HPDE6-E6E7 (cell line): ENCODE results near the gene CACNA1H.
"Not testable (repeated sequence)": the region's sequence is repeated elsewhere in the genome, so short reads cannot be mapped to it uniquely, and the experiment has no call there.

Experiments used
- DNase-seq: peaks from one replicate; pipeline ENCODE4 v3.0.0; 2011; ENCODE audit warnings: missing footprints; ENCODE audit errors: extremely low spot score

The CACNA1H gene

DNA sequence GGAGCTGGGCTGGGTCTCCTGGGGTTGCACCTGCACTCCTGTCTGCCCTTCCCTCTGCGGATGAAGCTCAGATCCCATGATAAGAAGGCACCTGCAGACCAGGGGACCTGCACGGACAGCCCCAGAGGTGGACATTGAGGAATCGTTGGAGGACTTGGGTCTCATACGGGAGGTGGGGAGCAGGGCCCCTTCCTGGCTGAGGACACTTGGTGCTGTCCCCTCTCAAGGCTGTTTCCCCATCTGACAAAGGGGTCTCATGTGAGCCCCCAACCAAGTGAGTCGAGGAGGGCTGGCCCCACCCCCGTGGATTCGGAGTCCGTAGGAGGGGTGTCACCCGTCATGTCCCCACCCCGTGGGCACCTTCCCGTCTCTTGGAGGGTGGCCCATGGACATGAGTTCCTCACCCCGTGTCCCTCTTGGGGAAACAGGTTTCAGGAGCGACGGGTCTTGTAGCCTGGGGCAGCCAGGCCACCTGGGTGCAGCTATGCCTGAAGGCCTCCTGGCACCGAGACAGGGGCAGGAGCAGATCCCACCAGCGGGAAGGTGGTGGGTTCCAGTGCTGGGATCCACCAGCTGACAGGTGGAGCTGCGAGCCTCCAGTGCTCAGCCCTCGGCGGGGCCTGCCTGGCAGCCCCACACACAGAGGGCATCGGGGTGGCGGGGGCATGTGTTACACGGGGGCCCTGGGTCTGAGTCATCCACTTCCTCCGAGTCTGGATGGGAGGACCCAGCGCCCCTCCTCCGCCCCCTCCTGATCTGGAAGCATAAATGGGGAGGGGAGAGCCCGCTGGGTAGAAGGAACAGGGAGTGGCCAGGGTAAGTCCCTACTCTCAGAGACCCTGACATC lies 102.6 kb downstream of the CACNA1H start, which contains the start of gene TPSD1:
TPSD1 (plus strand) TSS at position 794 of the 847 bp plus-strand sequence. CDS start 212 bp downstream, outside the sequence.
- DNase-seq = not testable (repeated sequence)

DNA sequence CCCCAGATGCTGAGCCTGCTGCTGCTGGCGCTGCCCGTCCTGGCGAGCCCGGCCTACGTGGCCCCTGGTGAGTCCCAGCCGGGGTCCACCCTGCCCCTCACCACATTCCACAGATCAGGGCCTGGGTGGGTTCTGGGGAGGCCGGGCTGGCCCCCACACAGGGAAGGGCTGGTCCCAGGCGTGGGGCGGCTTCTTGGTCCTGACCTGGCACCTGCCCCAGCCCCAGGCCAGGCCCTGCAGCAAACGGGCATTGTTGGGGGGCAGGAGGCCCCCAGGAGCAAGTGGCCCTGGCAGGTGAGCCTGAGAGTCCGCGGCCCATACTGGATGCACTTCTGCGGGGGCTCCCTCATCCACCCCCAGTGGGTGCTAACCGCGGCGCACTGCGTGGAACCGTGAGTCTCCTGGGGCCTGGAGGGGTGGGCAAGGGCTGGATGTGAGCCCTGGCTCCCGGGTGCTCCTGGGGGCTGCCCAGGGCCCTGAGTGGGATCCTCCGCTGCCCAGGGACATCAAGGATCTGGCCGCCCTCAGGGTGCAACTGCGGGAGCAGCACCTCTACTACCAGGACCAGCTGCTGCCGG lies 103.5 kb downstream of the CACNA1H start:
- DNase-seq = not testable (repeated sequence)

DNA sequence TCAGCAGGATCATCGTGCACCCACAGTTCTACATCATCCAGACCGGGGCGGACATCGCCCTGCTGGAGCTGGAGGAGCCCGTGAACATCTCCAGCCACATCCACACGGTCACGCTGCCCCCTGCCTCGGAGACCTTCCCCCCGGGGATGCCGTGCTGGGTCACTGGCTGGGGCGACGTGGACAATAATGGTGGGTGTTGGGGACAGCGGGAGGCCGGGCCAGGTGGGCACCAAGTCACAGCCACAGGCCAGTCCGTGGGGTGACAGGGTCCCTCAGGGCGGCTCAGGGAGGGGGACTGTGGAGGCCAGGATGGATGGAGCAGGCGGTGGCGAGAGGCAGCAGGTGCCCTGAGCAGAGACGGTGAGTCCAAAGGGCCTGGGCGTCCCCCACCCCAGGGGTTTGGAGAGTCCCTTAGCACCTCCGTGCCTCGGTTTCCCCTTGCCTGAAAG lies 104.0 kb downstream of the CACNA1H start:
- DNase-seq = no peak

DNA sequence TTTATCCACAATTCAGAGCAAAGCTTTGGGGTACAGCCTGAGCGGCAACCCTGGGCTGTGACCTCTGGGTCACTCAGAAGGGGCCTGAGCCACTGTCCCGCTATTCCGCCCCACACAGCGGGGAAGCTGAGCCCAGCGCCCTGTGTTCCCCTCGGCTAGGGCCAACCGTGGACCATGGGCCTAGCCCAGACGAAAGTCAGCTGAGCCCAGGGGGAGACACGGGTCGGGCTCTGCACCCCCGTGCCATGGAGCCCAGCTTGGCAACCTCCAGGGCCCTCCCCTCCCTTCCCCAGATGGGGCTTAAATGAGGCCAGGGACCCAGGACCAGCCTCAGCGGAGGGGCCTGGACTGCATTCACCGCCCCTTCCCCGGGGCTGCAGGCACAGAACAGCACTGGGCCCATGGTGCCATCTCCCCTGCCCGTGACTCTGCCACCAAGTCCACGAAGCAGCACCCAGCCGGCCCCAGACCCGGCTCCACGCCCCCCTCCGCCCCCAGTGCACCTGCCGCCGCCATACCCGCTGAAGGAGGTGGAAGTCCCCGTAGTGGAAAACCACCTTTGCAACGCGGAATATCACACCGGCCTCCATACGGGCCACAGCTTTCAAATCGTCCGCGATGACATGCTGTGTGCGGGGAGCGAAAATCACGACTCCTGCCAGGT lies 104.8 kb downstream of the CACNA1H start:
- no peak for DNase-seq

DNA sequence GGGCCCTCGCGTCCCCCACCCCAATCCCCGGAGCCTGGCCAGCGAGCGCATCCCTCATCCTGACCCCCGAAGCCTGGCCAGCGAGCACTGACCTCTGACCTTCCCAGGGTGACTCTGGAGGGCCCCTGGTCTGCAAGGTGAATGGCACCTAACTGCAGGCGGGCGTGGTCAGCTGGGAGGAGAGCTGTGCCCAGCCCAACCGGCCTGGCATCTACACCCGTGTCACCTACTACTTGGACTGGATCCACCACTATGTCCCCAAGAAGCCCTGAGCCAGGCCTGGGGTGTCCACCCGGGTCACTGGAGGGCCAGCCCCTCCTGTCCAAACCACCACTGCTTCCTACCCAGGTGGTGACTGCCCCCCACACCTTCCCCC lies 105.3 kb downstream of the CACNA1H start:
- DNase-seq = no peak

DNA sequence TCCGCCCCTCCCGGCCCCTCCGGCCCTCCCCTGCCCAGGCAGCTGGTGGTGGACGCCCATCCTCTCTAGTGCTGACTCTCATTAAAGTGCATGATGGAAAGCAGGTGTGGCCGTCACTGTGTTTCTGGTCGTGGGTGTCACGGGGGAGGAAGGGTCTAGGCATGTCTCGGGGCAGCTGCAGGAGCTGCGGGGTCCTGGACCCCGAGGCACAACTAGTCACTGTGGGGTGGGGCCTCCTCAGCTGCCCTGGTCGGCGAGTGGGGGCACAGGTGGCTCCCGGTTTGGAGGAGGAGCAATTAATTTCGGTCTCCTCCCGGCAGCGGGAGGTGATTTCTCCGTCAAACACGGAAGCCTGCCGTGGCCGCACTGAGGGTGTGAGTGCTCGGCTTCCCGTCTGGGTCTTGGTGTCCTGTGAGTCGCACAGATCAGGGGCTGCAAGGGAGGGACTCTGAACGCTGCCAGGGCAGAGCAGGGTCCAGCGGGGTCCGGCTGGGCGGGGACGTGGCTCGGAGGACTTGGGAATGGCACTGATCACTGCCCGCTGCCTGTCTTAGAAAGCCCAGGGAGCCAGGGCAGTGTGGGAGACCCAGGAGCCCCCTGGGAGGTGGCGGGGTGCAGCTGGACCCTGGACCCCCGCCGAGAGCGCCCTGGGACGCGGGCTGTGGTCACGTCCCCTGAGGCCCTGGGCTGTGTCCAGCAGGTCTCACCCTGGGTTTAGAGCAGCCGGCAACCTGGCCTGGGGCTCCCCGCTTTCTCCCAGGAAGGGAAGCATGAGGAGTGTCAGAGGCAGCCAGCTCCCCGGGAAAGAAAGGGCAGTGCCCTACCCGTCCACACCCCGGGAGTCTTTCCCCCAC lies 106.2 kb downstream of the CACNA1H start:
- DNase-seq = no peak

DNA sequence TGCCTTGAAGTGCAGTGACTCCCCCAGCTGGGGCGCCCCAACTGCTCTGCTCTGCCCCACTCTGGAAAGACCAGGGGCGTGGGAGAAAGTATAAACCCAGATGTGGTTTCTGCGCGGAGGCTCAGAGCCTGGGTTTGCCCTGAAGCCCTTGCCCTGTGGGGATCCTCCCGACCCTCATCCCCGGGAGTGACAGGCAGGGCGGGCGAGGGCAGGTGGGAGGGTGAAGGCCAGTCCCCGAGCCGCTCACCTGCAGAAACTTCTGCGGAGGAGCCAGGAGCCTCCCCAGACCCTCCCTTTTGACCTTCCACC lies 106.8 kb downstream of the CACNA1H start:
- DNase-seq = no peak

DNA sequence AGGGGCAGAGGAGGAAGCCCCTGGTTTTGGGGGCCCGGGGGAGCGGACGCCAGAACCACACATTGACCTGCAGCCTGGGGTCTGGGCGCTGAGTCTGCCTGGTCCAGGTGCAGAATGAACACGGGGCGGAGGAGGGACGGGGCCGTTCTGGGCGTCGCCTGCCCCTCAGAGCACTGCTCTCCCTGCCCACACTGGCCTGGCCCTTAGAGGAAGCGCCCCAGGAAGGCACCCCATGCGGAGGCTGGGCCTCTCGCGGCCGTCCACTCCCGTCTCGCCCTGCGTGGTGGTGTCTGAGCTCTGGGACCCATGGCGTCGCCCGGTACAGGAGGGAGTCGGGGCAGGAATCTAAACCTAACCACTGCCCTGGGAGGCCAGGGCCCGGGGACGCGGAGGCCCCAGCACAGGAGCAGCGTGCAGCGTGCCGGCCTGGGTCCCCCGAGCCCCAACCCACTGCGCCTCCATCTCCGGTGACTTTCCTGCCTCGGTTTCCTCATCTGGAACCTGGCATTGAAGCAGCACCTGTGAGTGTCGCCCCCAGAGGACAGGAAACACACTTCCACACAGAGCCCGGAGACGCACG lies 107.3 kb downstream of the CACNA1H start:
- no peak for DNase-seq

DNA sequence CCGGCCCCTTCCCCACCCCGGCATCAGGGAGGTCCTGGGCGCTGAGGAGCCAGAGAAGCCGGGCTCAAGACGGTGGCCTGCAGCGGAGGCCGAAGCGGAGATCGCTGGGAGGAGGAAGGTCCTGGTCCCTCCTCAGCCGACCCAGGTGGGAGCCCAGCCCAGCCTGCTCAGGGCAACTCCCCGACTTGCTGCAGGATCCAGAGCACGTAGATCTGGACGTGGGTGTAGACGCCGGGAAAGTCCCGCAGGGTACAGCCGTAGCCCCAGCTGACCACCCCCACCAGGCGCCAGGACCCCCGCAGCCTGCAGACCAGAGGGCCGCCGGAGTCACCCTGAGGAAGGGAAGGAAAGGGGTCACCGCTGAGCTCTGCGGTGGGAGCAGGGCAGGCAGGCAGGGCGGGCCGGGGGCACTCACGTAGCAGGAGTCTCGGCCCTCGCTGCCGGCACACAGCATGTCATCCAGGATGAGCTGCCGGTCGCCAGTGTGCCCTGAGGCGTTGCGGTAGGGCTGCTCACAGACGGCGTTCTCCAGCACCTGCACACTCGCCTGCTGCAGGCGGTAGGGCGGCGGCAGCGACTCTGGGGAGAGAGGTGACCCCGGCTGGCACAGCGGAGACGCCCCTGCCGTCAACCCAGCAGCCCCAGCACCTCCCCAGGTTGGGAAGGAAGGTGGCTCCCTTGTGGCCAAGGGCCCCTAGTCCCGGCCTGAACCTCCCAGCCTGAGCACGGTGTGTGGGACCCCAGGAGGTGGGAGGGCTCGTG lies 108.4 kb downstream of the CACNA1H start:
- DNase-seq = no peak

DNA sequence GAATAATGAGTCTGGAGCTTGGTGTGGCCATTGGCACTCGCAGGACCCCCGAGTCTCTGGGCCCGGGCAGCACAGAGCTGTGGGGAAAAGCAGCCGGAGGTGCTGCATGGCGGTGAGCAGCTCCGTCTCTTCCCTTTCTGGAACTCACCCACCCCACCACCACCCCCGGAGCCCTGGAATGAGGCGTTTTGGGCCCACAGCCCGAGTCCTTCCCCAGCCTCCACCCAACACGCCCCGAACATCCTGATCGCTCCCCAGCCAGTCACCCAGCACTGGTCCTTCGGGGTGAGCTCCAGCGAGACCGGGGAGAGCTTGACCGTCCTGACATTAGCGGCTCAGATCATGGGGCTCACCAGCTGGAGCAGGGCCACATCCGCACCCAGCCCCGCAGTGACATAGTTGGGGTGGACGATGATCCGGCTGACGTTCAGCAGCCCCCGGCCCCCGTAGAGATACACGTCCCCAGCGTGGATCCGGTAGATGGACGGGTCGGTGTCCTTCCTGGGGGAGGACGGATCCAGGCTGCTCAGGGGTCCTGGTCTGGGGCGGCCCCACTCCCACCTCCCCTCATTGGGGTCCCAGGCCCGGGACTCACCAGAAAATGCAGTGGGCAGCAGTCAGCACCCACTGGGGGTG lies 109.4 kb downstream of the CACNA1H start:
- DNase-seq = no peak

DNA sequence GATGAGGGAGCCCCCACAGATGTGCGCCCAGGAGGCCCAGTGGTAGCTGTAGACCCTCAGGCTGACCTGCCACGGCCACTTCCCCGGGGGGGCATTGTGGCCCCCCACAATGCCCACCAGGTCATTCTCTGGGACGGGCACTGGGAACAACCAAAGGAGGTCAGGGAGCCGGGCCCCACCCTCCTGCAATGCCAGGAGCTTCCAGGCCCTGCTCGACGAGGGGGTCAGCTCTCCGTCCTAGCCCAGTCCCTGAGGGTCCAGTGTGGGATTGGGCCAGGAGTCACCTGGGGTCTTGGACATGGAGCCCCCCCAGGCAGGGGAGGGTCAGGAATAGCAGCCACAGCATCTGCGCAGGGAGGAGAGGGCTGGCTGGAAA lies 109.9 kb downstream of the CACNA1H start:
- DNase-seq = no peak

DNA sequence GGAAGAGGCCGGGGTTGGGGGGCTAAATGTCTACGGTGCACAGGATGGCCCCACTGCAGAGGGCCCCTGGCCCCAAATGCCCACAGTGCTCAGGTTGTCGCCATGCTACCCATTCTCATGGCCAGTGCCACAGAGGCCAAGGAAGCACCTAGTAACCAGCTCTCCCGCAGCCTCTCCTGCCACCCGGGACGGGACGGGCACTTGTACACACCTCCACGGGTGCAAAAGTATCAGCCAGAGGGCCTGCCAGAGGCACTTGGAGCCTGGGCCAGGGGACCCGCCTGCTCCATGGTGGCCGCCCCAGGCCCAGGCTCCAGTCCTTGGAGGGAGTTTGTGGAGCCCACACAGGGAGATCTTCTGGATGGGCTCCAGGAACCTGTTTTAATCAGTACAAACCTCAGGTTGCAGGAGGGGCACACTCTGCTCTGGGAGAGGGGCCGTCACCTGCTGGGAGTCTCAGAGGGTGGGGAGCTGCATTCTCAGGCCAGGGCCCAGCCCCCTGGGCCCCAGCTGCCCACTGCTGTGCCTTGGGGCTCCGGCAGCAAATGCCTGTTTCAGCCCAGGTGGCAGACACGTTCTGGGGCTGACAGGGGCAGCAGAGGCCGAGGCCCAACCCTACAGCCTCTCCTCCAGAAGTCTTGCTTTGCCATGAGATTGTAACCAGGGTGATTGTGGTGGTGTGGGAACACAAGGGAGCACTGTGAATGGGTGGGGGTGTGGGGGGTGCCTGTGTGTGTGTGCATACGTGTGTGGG lies 110.9 kb downstream of the CACNA1H start:
- DNase-seq = no peak

DNA sequence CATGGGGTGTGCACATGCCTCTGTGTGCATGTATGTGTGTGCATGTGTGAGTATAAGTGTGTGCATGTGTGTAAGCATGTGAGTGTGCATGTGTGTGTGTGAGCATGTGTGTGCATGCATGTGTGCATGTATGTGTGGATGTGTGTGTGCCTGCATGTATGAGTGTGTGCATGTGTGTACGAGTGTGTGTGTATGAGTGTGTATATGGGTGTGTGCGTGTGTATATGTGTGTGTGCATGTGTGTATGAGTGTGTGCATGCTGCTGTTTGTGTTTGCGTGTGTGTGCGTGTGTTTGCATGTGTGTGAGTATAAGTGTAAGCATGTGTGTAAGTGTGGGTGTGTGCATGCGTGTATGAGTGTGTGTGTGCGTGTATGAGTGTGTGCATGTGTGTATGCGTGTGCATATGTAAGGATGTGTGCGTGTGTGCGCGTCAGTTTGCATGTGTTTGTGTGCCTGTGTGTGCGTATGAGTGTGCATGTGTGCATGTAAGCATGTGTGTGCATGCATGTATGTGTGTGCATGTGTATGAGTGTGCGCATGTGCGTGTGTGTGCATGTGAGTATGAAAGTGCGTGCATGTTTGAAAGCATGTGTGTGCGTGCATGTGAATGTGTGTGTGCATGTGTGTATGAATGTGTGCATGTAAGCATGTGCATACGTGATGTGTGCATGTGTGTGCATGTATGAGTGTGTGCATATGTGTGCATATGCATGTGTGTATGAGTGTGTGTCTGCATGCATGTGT lies 111.6 kb downstream of the CACNA1H start:
- no peak for DNase-seq

DNA sequence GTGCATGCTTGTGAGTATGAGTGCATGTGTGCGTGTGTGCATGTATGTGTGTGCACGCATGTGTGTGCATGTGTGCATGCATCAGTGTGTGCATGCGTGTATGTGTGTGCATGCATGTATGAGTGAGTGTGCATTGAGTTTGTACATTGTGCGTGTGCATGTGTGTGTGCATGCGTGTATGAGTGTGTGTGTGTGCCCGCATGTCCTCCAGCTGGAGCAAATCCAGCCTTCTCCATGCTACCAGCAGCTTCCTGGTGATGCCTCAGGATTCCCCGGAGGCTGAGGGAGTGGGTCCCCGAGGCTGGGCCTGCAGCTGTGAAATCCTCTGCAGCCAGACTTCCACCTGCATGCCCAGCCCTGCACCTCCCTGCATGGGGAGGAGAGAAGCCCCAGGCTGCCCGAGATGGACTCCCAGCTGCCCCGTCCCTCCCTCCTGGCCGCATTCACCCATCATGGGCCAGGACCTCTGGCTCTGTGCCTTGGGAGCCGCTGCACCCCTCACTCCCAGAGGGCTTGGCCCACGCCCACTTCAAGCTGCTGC lies 112.3 kb downstream of the CACNA1H start:
- no peak for DNase-seq

DNA sequence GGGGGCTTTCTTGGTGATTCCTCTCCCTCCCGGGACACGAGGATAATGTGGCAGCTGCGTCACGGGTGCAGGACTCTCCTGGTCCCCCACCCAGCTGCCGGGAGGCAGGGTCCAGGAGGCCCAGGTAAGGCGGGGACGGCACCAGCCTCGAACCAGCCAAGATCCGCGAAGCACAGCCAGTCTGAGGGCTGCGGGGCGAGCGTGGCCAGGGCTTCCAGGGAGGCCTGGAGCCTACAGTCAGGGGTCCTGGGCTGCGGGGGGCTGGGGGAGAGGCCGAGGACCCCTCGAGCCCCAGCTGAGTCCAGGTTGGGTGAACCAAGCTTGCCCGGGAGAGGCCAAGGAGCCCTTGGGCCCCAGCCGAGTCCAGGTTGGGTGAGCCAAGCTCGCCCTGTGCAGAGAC lies 112.9 kb downstream of the CACNA1H start:
- DNase-seq = no peak

DNA sequence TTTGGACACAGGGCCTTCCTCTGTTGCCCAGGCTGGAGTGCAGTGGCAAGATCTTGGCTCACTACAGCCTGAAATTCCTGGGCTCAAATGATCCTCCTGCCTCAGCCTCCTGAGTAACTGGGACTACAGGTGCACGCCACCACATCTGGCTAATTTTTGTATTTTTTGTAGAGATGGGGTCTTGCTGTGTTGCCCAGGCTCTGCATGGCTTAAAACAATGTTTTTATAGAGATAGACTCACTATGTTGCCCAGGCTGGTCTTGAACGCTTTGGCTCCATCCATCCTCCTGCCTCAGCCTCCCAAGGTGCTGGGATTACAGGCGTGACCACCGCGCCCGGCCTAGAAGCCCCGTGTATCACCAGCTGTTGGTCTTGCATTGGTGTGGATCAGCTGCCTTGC lies 116.5 kb downstream of the CACNA1H start:
- not testable (repeated sequence) for DNase-seq

DNA sequence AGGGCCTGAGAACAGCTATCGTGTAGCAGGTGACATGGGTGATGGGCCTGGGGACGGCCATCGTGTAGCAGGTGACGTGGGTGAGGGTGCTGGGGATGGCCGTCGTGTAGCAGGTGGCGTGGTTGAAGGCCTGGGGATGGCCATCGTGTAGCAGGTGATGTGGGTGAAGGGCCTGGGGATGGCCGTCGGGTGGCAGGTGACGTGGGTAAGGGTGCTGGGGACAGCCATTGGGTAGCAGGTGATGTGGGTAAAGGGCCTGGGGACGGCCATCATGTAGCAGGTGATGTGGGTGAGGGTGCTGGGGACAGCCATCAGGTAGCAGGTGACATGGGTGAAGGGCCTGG lies 118.4 kb downstream of the CACNA1H start:
- no peak for DNase-seq
